GM10248 (cell line): ENCODE measurements around the gene RPS6KL1.

ENCODE experiments used
- CTCF ChIA-PET: fragments of 300-600 bp; sonication (Branson Sonifier 250); formaldehyde crosslinking; extraction: SDS; loops from one replicate; lab custom pipeline; 2021; ENCODE audit warnings: antibody characterized with exemption; lab: Yijun Ruan, JAX
- POLR2A ChIA-PET: fragments of 350-650 bp; sonication (Branson Sonifier 250); formaldehyde crosslinking; extraction: SDS; loops from one replicate; lab custom pipeline; 2020; ENCODE audit warnings: antibody characterized with exemption; lab: Yijun Ruan, JAX
- DNase-seq: peaks from one replicate; pipeline ENCODE4 v3.0.0; 2012; ENCODE audit errors: extremely low spot score
- TF ChIP-seq, protein P1 (sequence below): IDR thresholded peaks from 2 replicates; pipeline ENCODE4 v1.5.1; 2012; ENCODE audit warnings: mild to moderate bottlenecking, low read depth; ENCODE audit errors: extremely low read depth, missing control alignments, control extremely low read depth

The RPS6KL1 gene

DNA sequence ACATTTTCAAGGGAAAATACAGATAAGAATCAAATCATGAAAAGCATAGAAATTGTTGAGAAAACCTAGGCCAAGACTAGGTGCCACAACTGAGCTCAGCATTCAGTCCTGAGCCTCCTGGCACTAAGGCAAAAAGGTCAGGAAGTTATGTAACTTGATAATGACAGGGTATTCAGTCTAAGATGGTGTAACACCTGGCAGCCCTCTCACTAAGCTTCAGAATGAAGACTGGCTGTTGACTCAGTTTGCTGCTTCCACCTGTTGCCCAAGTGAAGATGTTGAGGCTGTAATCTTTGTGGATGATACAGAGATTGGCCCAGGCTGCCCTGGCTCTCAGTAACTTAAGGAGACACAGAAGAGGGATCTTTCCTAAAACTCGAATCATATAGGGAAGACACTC, 66.7 kb downstream of the RPS6KL1 start:
- POLR2A ChIA-PET, result no interaction called here

DNA sequence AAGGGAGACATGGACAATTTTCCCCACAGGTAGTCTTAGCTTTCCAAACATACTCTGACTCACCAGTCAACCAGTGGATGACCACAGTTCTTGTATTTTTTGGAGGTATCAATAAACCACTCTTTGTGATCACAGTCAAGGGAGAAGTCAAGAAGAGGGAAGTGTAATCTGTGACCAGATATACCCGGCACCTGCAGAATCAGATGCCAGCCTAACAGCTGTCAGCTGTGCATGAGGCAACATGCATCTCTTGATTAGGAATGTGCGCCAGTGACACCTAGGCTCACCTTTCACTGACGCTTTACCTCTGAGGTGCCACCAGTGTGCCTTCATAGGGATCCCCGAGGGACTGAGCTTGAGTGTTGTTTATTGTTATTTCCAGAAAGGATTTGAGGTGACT, 67.1 kb downstream of the RPS6KL1 start:
- TF ChIP-seq, protein P1, sequence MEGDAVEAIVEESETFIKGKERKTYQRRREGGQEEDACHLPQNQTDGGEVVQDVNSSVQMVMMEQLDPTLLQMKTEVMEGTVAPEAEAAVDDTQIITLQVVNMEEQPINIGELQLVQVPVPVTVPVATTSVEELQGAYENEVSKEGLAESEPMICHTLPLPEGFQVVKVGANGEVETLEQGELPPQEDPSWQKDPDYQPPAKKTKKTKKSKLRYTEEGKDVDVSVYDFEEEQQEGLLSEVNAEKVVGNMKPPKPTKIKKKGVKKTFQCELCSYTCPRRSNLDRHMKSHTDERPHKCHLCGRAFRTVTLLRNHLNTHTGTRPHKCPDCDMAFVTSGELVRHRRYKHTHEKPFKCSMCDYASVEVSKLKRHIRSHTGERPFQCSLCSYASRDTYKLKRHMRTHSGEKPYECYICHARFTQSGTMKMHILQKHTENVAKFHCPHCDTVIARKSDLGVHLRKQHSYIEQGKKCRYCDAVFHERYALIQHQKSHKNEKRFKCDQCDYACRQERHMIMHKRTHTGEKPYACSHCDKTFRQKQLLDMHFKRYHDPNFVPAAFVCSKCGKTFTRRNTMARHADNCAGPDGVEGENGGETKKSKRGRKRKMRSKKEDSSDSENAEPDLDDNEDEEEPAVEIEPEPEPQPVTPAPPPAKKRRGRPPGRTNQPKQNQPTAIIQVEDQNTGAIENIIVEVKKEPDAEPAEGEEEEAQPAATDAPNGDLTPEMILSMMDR, result no peak
- POLR2A ChIA-PET, result no interaction called here
- no peak for DNase-seq
- CTCF ChIA-PET, result interaction anchor here (0.5 to 19.3 kb wide), 9 partner anchors 9 to 244 kb away, joined by 3 to 542 read pairs (median 3); partner anchors contain the start of genes DLST and PROX2

More for the DNA sequence above, 66.7 kb downstream of the RPS6KL1 start:
- TF ChIP-seq, protein P1, result no peak
- DNase-seq, result no peak
- CTCF ChIA-PET, result interaction anchor here (0.7 to 19.3 kb wide), 9 partner anchors 18 to 248 kb away, joined by 3 to 542 read pairs (median 3); partner anchors contain the start of genes DLST and PROX2

DNA sequence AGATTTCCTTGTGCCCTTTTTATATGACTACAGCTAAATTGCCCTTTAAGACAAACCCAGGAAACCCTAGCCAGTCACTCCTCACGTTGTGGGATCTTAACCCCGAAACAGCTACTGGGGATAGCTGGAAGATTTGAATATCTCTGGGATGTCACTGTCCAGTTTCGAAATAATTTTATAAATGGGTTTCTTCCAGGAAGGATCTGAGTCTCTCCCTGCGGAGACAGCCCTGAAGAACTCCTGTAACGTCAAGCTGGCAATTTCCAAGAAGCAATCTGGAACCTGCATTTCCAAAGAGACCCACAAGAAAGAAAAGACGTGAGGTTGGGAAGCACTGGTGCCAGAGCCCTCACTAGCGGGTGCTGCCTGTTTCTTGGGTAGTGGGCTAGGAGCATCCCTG, 68.0 kb downstream of the RPS6KL1 start:
- ChIA-PET CTCF (interaction anchor here (0.8 to 19.3 kb wide), 9 partner anchors 8 to 441 kb away, joined by 3 to 542 read pairs (median 5); partner anchors contain the start of genes DLST and PROX2), POLR2A (no interaction called here)

More for the DNA sequence above, 68.0 kb downstream of the RPS6KL1 start:
- TF ChIP-seq, protein P1, result no peak
- DNase-seq, result no peak
